Measurements from ENCODE around the gene CDK2AP2. TPM values are rescaled to one million over a fixed set of nuclear protein-coding genes. Genes with fewer than 3 reads are reported as not detected.

CDK2AP2 gene
- total and polyA plus RNA-seq, 10 of the 15 experiments (the other 5 are each of a cell fraction or from before 2014, with no cell fraction given): 8.0 to 177 (median 40.9) TPM

DNA sequence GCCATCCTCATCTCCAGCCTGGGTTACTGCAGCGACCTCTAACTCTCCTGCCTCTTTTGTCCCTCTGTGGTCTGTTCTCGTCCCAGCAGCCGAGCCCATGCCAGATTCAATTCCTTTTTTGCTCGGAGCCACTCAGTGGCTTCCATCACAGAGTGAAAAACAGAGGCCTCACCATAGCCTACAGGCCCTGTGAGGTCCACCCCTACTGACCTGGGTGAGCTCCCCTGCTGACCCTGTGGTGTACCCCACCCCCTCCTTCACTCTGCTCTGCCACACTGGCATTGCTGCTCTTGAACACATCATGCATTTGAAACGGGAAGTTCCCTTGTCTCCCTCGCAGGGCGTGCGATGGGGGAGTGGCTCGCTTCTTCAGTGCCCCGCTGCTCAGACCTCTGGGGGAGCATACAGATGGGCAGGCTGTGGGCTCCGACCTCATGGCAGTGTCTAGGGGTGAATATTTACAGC is 23.1 kb downstream of the CDK2AP2 start (continued):
- TF ChIP-seq DPF2 (IDR thresholded peaks at IDR 0.05): peak; percentile 42; the same call in 1 of the 2 replicates
- TF ChIP-seq IRF3 (IDR thresholded peaks at IDR 0.05): no peak
- TF ChIP-seq IRF4 (IDR thresholded peaks at IDR 0.05; ENCODE audit: low read depth, low read length): no peak
- TF ChIP-seq NR2C2 (IDR thresholded peaks at IDR 0.05; ENCODE audit: borderline replicate concordance, control insufficient read depth, insufficient read length, low read depth): no peak
- no peak for TF ChIP-seq NFIC (IDR thresholded peaks at IDR 0.05; ENCODE audit: low read depth, low read length)
- TF ChIP-seq YY1 (IDR thresholded peaks at IDR 0.05; ENCODE audit: low read depth, low read length): 0 out of 2 replicates have a peak, but pooled peaks have one; percentile 48
- no peak for TF ChIP-seq MYC (IDR thresholded peaks at IDR 0.05; ENCODE audit: insufficient read depth, insufficient read length, insufficient replicate concordance, low read length, severe bottlenecking)
- TF ChIP-seq POU2F2 (IDR thresholded peaks at IDR 0.05; ENCODE audit: borderline replicate concordance, low read depth, low read length): peak; percentile 52; the same call in 1 of the 3 replicates
- no peak for TF ChIP-seq CEBPB (IDR thresholded peaks at IDR 0.05; ENCODE audit: borderline replicate concordance in 1 of 2, low read depth in 2 of 2, low read length in 2 of 2)
- TF ChIP-seq BHLHE40 (IDR thresholded peaks at IDR 0.05; ENCODE audit: borderline replicate concordance in 1 of 2, low read depth in 2 of 2, low read length in 1 of 2): peak; percentile 48 to 64; a peak in 2 of 4 replicates
- no peak for TF ChIP-seq BMI1 (IDR thresholded peaks at IDR 0.05; ENCODE audit: borderline replicate concordance)
- TF ChIP-seq CBFB (IDR thresholded peaks at IDR 0.05; ENCODE audit: low read depth): no peak; the same call in none of the 2 replicates
- TF ChIP-seq CREB1 (IDR thresholded peaks at IDR 0.05; ENCODE audit: low read depth): no peak
- no peak for TF ChIP-seq GABPA (IDR thresholded peaks at IDR 0.05; ENCODE audit: low read depth)
- no peak for TF ChIP-seq ZNF274 (IDR thresholded peaks at IDR 0.05; ENCODE audit: insufficient read depth, insufficient read length)
- TF ChIP-seq, protein P1, sequence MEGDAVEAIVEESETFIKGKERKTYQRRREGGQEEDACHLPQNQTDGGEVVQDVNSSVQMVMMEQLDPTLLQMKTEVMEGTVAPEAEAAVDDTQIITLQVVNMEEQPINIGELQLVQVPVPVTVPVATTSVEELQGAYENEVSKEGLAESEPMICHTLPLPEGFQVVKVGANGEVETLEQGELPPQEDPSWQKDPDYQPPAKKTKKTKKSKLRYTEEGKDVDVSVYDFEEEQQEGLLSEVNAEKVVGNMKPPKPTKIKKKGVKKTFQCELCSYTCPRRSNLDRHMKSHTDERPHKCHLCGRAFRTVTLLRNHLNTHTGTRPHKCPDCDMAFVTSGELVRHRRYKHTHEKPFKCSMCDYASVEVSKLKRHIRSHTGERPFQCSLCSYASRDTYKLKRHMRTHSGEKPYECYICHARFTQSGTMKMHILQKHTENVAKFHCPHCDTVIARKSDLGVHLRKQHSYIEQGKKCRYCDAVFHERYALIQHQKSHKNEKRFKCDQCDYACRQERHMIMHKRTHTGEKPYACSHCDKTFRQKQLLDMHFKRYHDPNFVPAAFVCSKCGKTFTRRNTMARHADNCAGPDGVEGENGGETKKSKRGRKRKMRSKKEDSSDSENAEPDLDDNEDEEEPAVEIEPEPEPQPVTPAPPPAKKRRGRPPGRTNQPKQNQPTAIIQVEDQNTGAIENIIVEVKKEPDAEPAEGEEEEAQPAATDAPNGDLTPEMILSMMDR (IDR thresholded peaks at IDR 0.05 in 2 of 3, conservative IDR thresholded peaks at IDR 0.05 in 1 of 3; ENCODE audit: control insufficient read depth in 2 of 3, extremely low read depth in 1 of 3, insufficient read depth in 1 of 3, low read depth in 3 of 3, low read length in 3 of 3): no peak
- TF ChIP-seq E4F1 (IDR thresholded peaks at IDR 0.05; ENCODE audit: borderline replicate concordance, partially characterized antibody): no peak
- no peak for TF ChIP-seq SUPT20H (IDR thresholded peaks at IDR 0.05; ENCODE audit: borderline replicate concordance, control insufficient read depth, low read depth, low read length)
- TF ChIP-seq, protein P2, sequence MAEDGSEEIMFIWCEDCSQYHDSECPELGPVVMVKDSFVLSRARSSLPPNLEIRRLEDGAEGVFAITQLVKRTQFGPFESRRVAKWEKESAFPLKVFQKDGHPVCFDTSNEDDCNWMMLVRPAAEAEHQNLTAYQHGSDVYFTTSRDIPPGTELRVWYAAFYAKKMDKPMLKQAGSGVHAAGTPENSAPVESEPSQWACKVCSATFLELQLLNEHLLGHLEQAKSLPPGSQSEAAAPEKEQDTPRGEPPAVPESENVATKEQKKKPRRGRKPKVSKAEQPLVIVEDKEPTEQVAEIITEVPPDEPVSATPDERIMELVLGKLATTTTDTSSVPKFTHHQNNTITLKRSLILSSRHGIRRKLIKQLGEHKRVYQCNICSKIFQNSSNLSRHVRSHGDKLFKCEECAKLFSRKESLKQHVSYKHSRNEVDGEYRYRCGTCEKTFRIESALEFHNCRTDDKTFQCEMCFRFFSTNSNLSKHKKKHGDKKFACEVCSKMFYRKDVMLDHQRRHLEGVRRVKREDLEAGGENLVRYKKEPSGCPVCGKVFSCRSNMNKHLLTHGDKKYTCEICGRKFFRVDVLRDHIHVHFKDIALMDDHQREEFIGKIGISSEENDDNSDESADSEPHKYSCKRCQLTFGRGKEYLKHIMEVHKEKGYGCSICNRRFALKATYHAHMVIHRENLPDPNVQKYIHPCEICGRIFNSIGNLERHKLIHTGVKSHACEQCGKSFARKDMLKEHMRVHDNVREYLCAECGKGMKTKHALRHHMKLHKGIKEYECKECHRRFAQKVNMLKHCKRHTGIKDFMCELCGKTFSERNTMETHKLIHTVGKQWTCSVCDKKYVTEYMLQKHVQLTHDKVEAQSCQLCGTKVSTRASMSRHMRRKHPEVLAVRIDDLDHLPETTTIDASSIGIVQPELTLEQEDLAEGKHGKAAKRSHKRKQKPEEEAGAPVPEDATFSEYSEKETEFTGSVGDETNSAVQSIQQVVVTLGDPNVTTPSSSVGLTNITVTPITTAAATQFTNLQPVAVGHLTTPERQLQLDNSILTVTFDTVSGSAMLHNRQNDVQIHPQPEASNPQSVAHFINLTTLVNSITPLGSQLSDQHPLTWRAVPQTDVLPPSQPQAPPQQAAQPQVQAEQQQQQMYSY (CRISPR knock-in tag; IDR thresholded peaks at IDR 0.05): no peak
- TF ChIP-seq ZNF384 (IDR thresholded peaks at IDR 0.05; ENCODE audit: borderline replicate concordance, low read depth, low read length): no peak
- no peak for TF ChIP-seq SRF (IDR thresholded peaks at IDR 0.05; ENCODE audit: low read depth in 2 of 2, low read length in 2 of 2)
- TF ChIP-seq POLR2A (IDR thresholded peaks at IDR 0.05; ENCODE audit: low read depth, low read length): peak; percentile 83

Measured in GM12878 (cell line).